Fibroblast of villous mesenchyme (primary cell): ENCODE results near the gene ANKRD44. TPM values are rescaled to one million over a fixed set of nuclear protein-coding genes. Genes with fewer than 3 reads are reported as not detected.

ENCODE experiments used
- DNase-seq: peaks from one replicate; pipeline ENCODE4 v3.0.0-alpha.2; 2010; ENCODE audit warnings: low read depth
- H3K4me3 ChIP-seq: 2 replicates; pipeline ENCODE4 v1.5.1; 2011; ENCODE audit warnings: low read depth, mild to moderate bottlenecking, low read length
- total RNA-seq: library from RNA; depleted of rRNA; stranded (reverse); fragments of >200 nt; gene quantifications from 2 replicates; pipeline ENCODE4 v1.2.3, GENCODE V29; 2012
- TF ChIP-seq, protein P1 (sequence below): IDR thresholded peaks from 2 replicates; pipeline ENCODE4 v1.5.1; 2012; ENCODE audit warnings: low read depth, mild to moderate bottlenecking, low read length; ENCODE audit not compliant: insufficient read depth

Gene ANKRD44
- total RNA-seq, 1 donor, result 3.9 TPM

DNA sequence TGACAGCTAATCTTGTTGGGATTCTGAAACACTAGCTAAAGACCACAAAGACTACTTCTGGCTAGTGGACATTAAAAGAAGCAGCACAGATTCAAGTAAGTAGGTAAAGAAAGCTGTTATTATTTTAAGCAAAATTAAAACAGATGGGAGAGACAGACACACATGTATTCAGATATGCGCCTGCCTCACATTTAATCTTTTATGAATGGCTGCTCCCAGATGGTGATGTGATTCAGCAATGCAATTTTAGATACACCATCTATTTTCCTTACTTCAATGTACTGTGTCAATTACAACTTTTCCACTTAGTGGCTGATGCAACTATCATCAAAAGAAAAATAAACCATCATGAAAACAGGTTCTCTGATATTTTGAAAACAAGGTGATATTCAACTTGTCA is 251.1 kb downstream of the ANKRD44 start:
- TF ChIP-seq, protein P1, sequence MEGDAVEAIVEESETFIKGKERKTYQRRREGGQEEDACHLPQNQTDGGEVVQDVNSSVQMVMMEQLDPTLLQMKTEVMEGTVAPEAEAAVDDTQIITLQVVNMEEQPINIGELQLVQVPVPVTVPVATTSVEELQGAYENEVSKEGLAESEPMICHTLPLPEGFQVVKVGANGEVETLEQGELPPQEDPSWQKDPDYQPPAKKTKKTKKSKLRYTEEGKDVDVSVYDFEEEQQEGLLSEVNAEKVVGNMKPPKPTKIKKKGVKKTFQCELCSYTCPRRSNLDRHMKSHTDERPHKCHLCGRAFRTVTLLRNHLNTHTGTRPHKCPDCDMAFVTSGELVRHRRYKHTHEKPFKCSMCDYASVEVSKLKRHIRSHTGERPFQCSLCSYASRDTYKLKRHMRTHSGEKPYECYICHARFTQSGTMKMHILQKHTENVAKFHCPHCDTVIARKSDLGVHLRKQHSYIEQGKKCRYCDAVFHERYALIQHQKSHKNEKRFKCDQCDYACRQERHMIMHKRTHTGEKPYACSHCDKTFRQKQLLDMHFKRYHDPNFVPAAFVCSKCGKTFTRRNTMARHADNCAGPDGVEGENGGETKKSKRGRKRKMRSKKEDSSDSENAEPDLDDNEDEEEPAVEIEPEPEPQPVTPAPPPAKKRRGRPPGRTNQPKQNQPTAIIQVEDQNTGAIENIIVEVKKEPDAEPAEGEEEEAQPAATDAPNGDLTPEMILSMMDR, result no peak
- no peak overlapping the region for H3K4me3 ChIP-seq
- DNase-seq, result no peak

DNA sequence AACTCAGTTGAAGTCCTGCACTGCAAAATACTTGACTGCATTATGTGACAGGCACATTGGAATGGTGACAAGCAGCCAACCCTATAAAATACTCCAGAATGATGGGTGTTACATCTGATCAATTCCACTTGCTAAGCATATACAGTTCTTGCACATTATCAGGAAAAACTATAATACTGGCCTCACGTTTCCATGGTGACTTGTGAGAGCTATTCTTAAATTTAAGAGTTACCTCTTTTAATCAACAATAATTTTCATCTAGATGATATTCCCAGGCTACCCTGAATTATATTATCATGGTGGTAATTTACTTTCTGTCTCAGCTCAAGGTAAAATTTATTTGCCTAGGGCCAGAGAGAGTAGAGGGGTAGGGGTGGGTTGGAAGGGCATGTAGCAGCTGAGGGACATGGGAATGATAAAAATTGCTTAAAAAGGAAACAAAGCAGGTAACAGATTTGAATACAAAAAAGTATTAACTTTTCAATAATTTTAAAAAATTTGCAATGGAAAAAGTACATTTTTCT is 251.7 kb downstream of the ANKRD44 start:
- H3K4me3 ChIP-seq, result no peak overlapping the region
- TF ChIP-seq, protein P1, result no peak
- DNase-seq, result no peak

DNA sequence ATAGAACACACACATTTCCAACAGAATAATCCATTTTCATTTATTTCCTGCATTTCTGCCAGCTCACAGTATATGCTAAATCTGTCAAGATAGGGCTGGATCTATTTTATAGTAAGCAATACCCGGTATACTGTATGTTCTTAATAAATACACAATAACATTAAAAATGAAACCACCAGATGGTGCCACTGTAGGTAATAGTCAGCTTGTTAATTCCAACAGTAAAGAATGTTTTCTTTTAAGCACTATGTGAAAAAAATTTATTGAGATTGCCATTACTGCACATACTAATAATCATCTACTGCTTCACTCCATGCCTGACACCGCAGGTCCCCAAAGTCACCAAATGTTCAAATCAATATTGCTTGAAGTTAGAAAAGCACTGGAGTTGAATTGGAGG is 252.6 kb downstream of the ANKRD44 start:
- DNase-seq, result no peak
- H3K4me3 ChIP-seq, result no peak overlapping the region
- TF ChIP-seq, protein P1, result no peak

DNA sequence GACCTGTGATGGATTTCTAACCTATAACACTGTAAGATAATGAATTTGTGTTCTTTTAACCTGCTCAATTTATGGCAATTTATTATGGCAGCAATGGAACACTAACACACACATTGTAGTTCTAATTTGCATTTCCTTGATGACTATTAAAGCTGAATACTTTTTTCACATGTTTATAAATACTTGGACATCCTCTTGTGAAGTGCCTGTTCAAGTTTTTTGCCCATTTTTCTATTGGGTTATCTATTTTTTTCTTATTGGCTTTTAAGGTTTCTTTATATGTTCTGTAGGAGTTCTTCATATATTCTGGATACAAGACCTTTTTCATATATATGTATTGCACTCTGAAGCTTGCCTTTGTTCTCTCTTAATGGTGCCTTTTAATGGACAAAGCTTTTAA is 255.5 kb downstream of the ANKRD44 start:
- no peak for DNase-seq
- H3K4me3 ChIP-seq, result no peak overlapping the region
- TF ChIP-seq, protein P1, result no peak

DNA sequence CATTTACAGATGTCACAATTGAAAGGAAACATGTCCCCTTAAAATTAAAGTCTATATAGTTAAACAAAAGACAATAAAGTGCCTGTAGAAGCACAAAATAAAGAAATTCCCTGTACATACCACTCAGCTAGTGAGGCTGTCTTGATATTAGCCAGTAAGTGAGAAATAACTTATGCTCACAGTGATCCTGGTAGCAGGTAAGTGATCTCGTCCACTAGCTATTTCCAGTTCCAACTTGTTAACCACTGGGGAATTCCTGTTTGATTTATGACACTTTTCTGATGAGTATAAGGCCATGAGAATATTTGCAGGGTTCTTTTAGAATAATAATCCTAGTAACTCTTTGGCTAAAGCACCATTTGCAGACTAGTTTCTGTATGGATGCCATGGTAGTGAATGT is 256.1 kb downstream of the ANKRD44 start:
- no peak overlapping the region for H3K4me3 ChIP-seq
- no peak for DNase-seq
- TF ChIP-seq, protein P1, result no peak

DNA sequence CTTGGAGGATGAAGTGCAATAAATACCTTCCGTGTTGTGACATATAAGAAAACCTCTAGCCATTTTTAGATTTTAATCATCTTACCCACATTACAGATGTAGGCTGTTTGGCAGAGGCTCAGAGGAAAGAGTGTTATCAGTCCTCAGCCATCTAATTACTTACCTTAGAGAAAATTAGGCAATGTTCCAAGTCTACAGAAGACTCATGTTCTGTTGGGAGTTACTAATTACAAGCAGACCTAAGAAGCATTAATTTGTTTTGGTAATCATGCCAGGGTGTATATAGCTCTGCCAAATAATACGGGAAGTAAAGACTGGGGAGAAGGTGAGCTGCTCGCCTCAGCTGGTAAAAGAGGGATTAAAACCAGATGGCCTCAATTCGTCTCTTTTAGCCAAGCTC is 258.2 kb downstream of the ANKRD44 start:
- H3K4me3 ChIP-seq, result no peak overlapping the region
- peak; percentile 3 for DNase-seq
- TF ChIP-seq, protein P1, result no peak

DNA sequence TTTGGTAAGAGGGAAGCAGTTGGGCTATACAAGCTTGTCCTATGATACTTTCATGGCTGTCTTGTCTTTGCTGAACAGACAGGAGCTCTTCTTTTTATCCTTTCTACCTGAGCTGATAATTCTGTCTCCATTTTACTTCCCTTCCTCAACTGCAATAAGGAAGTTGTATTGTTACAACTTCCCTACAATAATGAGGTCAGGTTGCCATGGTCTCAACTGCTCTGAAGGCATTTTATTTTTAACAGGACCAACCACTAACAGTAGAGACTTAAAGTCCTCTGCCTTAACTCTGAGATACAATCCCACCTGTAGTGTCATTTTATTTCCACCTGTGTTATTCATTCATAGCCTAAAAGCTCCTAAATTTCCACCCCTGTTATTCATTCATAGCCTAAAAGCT is 265.5 kb downstream of the ANKRD44 start:
- H3K4me3 ChIP-seq, result no peak overlapping the region
- DNase-seq, result no peak

More for the DNA sequence above, 265.5 kb downstream of the ANKRD44 start:
- TF ChIP-seq, protein P1, result no peak
